ENCODE results near the gene SPOCK1. TPM values are rescaled to one million over a fixed set of nuclear protein-coding genes. Genes with fewer than 3 reads are reported as not detected.

SPOCK1 gene
- total RNA-seq, 1 donor from 2014 or later: 19.6 TPM

- DNase-seq (no peak), ATAC-seq (ENCODE audit: poor library complexity) (no peak)
Measured at GRCh38 chr5:137381555-137381954, 117.6 kb downstream of the SPOCK1 start.

GRCh38 chr5:137379555-137380286 lies 119.4 kb downstream of the SPOCK1 start:
- no peak for ATAC-seq (ENCODE audit: poor library complexity)
- intact Hi-C loops (cut with DNase I): no loop called here
- no peak for DNase-seq

More at GRCh38 chr5:137381555-137381954, 117.6 kb downstream of the SPOCK1 start:
- intact Hi-C loops (cut with DNase I): no loop called here

GRCh38 chr5:137375741-137376526 lies 123.2 kb downstream of the SPOCK1 start:
- intact Hi-C loops (cut with DNase I): no loop called here
- DNase-seq (peak; percentile 76), ATAC-seq (ENCODE audit: poor library complexity) (peak; percentile 94)

- ATAC-seq (ENCODE audit: poor library complexity): no peak
- no peak for DNase-seq
- intact Hi-C loops (cut with DNase I): no loop called here
Measured at GRCh38 chr5:137374110-137374714, 124.9 kb downstream of the SPOCK1 start.

GRCh38 chr5:137372773-137373160 lies 126.4 kb downstream of the SPOCK1 start:
- DNase-seq (no peak), ATAC-seq (ENCODE audit: poor library complexity) (no peak)
- intact Hi-C loops (cut with DNase I): no loop called here

GRCh38 chr5:137372016-137372772 lies 126.9 kb downstream of the SPOCK1 start:
- DNase-seq: no peak
- intact Hi-C loops (cut with DNase I): no loop called here
- ATAC-seq (ENCODE audit: poor library complexity): no peak

- intact Hi-C loops (cut with DNase I): no loop called here
- ATAC-seq (ENCODE audit: poor library complexity) (no peak), DNase-seq (no peak)
Measured at GRCh38 chr5:137370096-137371071, 128.7 kb downstream of the SPOCK1 start.

GRCh38 chr5:137368651-137369050 lies 130.5 kb downstream of the SPOCK1 start:
- ATAC-seq (ENCODE audit: poor library complexity): no peak
- no peak for DNase-seq
- intact Hi-C loops (cut with DNase I): no loop called here

GRCh38 chr5:137367951-137368350 lies 131.2 kb downstream of the SPOCK1 start:
- no peak for ATAC-seq (ENCODE audit: poor library complexity)
- no peak for DNase-seq
- intact Hi-C loops (cut with DNase I): no loop called here

GRCh38 chr5:137366526-137366925 lies 132.6 kb downstream of the SPOCK1 start:
- no peak for ATAC-seq (ENCODE audit: poor library complexity)
- DNase-seq: no peak
- intact Hi-C loops (cut with DNase I): no loop called here

- intact Hi-C loops (cut with DNase I): no loop called here
- no peak for ATAC-seq (ENCODE audit: poor library complexity)
Measured at GRCh38 chr5:137365126-137365865, 133.8 kb downstream of the SPOCK1 start.

GRCh38 chr5:137361280-137361679 lies 137.8 kb downstream of the SPOCK1 start:
- intact Hi-C loops (cut with DNase I): no loop called here
- ATAC-seq (ENCODE audit: poor library complexity) (no peak), DNase-seq (no peak)

More at GRCh38 chr5:137365126-137365865, 133.8 kb downstream of the SPOCK1 start:
- no peak for DNase-seq

- intact Hi-C loops (cut with DNase I): no loop called here
- DNase-seq: no peak
- ATAC-seq (ENCODE audit: poor library complexity): no peak
Measured at GRCh38 chr5:137360607-137361006, 138.5 kb downstream of the SPOCK1 start.

GRCh38 chr5:137359941-137360340 lies 139.2 kb downstream of the SPOCK1 start:
- DNase-seq (no peak), ATAC-seq (ENCODE audit: poor library complexity) (no peak)
- intact Hi-C loops (cut with DNase I): no loop called here

GRCh38 chr5:137357436-137357835 lies 141.7 kb downstream of the SPOCK1 start:
- ATAC-seq (ENCODE audit: poor library complexity) (no peak), DNase-seq (no peak)
- intact Hi-C loops (cut with DNase I): no loop called here

GRCh38 chr5:137356127-137356526 lies 143.0 kb downstream of the SPOCK1 start:
- ATAC-seq (ENCODE audit: poor library complexity): no peak
- no peak for DNase-seq
- intact Hi-C loops (cut with DNase I): no loop called here

GRCh38 chr5:137355708-137356107 lies 143.4 kb downstream of the SPOCK1 start:
- intact Hi-C loops (cut with DNase I): no loop called here
- ATAC-seq (ENCODE audit: poor library complexity) (no peak), DNase-seq (no peak)

Data from Right ventricle myocardium superior (tissue), 1 donor.